Measurements from ENCODE around the gene SERPINB12. TPM values are rescaled to one million over a fixed set of nuclear protein-coding genes. Genes with fewer than 3 reads are reported as not detected.

The SERPINB12 gene
- total and polyA plus RNA-seq, 5 donors: not detected

DNA sequence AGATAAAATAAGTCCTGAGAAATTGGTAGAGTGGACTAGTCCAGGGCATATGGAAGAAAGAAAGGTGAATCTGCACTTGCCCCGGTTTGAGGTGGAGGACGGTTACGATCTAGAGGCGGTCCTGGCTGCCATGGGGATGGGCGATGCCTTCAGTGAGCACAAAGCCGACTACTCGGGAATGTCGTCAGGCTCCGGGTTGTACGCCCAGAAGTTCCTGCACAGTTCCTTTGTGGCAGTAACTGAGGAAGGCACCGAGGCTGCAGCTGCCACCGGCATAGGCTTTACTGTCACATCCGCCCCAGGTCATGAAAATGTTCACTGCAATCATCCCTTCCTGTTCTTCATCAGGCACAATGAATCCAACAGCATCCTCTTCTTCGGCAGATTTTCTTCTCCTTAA lies 54.8 kb downstream of the SERPINB12 start:
- WGBS: 75% methylated on average over 14 of the region's 14 CpGs
- DNase-seq: no peak
- intact Hi-C loops (cut with DNase I): no loop called here

DNA sequence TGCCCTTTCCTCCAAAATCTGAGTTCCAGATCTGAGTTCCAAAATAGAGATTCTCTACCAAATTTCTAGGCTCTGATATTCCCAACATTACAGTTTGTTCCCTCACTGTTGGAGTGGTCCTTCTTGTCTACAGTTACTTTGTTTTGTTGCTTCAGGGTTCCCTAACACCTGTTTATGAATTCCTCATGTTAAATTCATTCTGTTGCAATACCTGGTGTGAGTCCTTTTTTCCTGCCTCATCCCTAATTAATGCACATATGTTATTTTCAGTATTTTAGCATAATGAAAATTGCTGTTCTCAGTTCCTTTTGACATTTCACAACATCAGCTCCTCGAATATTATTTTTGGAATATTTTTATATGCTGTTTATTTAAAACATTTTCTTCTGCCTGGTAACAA lies 61.2 kb downstream of the SERPINB12 start:
- intact Hi-C loops (cut with DNase I): no loop called here
- no peaks in the 10 kb centered on the region for H3K4me1 ChIP-seq (ENCODE audit: control insufficient read depth, insufficient read depth, low read length)
- no peak overlapping the region for H3K27ac ChIP-seq (ENCODE audit: low read length)
- ATAC-seq: no peak
- no peak overlapping the region for H3K4me3 ChIP-seq (ENCODE audit: low read length)
- no peaks in the 10 kb centered on the region for H3K27me3 ChIP-seq (ENCODE audit: control insufficient read depth, insufficient read depth)
- H3K9me3 ChIP-seq (ENCODE audit: control insufficient read depth, low read length): no peaks in the 10 kb centered on the region
- 64% methylated on average over 1 of the region's 1 CpG for WGBS
- DNase-seq: no peak

More for the DNA sequence above, 54.8 kb downstream of the SERPINB12 start:
- Histone ChIP-seq H3K27ac (ENCODE audit: low read length) (no peak overlapping the region), H3K4me3 (ENCODE audit: low read length) (no peak overlapping the region), H3K4me1 (ENCODE audit: control insufficient read depth, insufficient read depth, low read length) (no peaks in the 10 kb centered on the region), H3K9me3 (ENCODE audit: control insufficient read depth, low read length) (no peaks in the 10 kb centered on the region), H3K27me3 (ENCODE audit: control insufficient read depth, insufficient read depth) (no peaks in the 10 kb centered on the region)
- no peak for ATAC-seq

DNA sequence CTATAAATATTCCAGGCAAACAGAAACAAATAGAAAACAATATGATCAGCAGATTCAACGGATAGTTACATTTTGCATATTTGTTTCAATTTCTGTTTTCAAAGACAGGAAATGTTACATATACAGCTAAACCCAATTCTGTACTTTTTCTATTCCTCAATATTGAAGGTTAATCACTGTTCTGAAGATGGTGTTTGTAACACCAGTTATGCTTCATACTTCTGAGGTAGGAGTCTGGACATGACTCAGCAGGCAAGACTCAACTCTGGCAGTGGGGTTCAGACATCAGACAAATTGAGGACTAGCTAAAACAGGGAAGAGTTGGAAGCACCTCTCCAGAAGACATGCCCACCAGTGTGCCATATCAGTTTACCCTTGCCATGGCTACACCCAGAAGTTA lies 61.6 kb downstream of the SERPINB12 start:
- Histone ChIP-seq H3K27me3 (ENCODE audit: control insufficient read depth, insufficient read depth) (no peaks in the 10 kb centered on the region), H3K27ac (ENCODE audit: low read length) (no peak overlapping the region), H3K4me1 (ENCODE audit: control insufficient read depth, insufficient read depth, low read length) (no peaks in the 10 kb centered on the region), H3K9me3 (ENCODE audit: control insufficient read depth, low read length) (no peaks in the 10 kb centered on the region), H3K4me3 (ENCODE audit: low read length) (no peak overlapping the region)
- intact Hi-C loops (cut with DNase I): no loop called here
- ATAC-seq (no peak), DNase-seq (no peak)
- WGBS: 0% methylated on average over 1 of the region's 1 CpG

DNA sequence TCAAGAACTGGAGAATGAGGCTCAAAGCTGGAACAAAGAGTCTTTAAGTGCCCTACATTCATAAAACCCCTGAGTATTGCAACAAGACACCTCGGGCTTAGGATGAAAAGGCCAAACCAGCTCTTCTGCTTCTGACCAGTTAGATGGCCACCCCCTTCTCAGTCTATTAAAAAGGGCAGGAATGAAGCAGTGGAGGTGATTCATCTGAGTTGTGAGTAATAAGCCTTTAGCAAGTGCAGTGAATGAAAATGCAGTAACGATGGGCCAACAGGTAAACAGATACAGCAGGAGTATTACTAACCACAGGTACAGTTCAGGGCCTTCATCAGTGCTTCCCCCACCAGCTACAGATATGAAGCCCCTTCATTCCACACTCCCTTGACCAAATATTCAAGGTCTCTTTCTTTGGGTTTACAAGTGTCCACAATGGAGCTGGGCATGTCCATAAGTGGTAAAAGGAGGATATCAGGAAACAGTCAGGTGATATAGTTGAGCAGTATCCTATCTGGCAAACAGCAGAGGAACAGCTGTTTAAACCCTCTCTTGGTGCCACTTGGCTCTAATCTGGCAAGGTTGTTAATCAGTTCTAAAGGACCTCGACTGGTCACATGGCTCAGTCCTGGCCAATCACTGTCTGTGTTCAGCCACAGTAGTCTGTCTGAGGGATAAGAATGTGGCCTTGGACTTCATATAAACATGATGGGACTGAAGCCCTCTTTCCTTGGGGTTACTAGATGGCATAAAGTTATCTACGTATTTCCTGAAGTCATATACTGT lies 62.8 kb downstream of the SERPINB12 start:
- intact Hi-C loops (cut with DNase I): no loop called here
- WGBS: 74% methylated on average over 4 of the region's 4 CpGs
- Histone ChIP-seq H3K27me3 (ENCODE audit: control insufficient read depth, insufficient read depth) (no peaks in the 10 kb centered on the region), H3K4me1 (ENCODE audit: control insufficient read depth, insufficient read depth, low read length) (no peaks in the 10 kb centered on the region), H3K4me3 (ENCODE audit: low read length) (no peak overlapping the region), H3K9me3 (ENCODE audit: control insufficient read depth, low read length) (no peaks in the 10 kb centered on the region), H3K27ac (ENCODE audit: low read length) (no peak overlapping the region)
- ATAC-seq (no peak), DNase-seq (no peak)

DNA sequence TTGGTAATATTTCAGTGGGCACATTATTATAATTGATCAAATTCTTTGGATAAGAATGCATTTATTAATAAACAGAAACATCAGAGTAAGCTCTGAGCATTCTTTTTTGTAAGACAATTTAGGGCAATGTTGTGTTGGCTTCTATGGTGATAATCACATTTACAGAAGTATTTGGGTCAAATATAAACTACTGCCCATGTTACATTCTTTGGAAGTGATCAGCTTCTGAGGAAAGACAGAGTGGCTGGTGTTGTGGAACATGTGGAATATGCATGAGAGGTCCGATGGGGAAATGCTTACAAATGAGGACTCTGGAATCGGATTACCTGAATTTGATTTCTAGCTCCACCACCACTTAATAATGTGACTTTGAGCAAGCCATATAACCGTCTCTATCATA lies 64.4 kb downstream of the SERPINB12 start:
- intact Hi-C loops (cut with DNase I): no loop called here
- no peak for DNase-seq
- Histone ChIP-seq H3K4me1 (ENCODE audit: control insufficient read depth, insufficient read depth, low read length) (no peaks in the 10 kb centered on the region), H3K27me3 (ENCODE audit: control insufficient read depth, insufficient read depth) (no peaks in the 10 kb centered on the region), H3K9me3 (ENCODE audit: control insufficient read depth, low read length) (no peaks in the 10 kb centered on the region), H3K4me3 (ENCODE audit: low read length) (no peak overlapping the region), H3K27ac (ENCODE audit: low read length) (no peak overlapping the region)
- WGBS: 79% methylated on average over 3 of the region's 3 CpGs
- ATAC-seq: no peak

- Histone ChIP-seq H3K27me3 (ENCODE audit: control insufficient read depth, insufficient read depth) (no peaks in the 10 kb centered on the region), H3K4me3 (ENCODE audit: low read length) (no peak overlapping the region), H3K9me3 (ENCODE audit: control insufficient read depth, low read length) (no peaks in the 10 kb centered on the region), H3K27ac (ENCODE audit: low read length) (no peak overlapping the region), H3K4me1 (ENCODE audit: control insufficient read depth, insufficient read depth, low read length) (no peaks in the 10 kb centered on the region)
- DNase-seq (no peak), ATAC-seq (no peak)
- intact Hi-C loops (cut with DNase I): loop anchor here in 1 of 4 donors (10.0 kb wide), 1 partner anchor 61 kb away; no protein-coding TSS in a partner anchor
- WGBS: 85% methylated on average over 4 of the region's 4 CpGs
These were observed 71.3 kb downstream of the SERPINB12 start for GRCh38 chr18:63613420-63613819.

DNA sequence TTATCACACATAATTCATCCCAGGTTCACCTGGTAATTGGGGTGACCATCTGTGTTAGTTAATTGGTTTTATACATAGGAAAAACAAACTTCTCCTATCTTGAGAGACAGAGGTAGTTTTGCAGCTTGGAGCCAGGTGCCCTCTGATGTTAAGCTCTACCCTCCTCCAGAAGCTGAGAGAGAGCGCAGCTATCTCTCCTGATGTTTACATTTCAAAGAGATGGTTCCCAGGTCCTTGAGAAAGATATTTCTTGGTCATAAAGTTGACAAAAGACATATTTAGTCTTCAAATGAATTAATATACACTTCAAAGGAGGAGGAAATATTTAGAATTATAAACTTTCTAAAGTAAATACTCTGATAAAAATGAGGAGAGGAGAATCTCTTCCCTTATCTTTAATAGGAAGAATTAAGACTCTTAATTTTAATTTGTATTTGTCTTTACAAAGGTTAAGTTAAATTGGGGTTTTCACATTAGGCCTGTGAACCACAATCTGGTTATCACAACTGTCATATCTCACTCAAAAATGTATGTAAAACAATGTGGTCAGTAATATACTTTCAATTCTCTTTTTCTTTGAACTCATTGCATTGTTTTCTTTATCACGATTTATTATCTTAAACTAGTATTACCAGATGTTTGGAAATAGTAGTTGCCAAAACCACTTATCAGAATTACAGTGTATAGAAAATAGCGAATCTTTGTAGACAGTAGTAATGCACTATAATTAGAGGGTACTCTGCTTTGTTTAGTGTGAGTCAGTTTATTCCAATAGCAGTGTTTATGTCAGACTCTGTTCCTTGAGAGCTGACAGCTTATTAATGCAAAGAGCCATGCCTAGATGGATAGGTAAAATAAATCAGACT lies 75.1 kb downstream of the SERPINB12 start:
- no peaks in the 10 kb centered on the region for H3K4me1 ChIP-seq (ENCODE audit: control insufficient read depth, insufficient read depth, low read length)
- H3K27me3 ChIP-seq (ENCODE audit: control insufficient read depth, insufficient read depth): no peaks in the 10 kb centered on the region
- ATAC-seq (no peak), DNase-seq (no peak)
- no peak overlapping the region for H3K27ac ChIP-seq (ENCODE audit: low read length)
- 26% methylated on average over 3 of the region's 3 CpGs for WGBS
- no peak overlapping the region for H3K4me3 ChIP-seq (ENCODE audit: low read length)
- intact Hi-C loops (cut with DNase I): loop anchor here in 1 of 4 donors (10.0 kb wide), 1 partner anchor 58 kb away; no protein-coding TSS in a partner anchor
- H3K9me3 ChIP-seq (ENCODE audit: control insufficient read depth, low read length): no peaks in the 10 kb centered on the region

DNA sequence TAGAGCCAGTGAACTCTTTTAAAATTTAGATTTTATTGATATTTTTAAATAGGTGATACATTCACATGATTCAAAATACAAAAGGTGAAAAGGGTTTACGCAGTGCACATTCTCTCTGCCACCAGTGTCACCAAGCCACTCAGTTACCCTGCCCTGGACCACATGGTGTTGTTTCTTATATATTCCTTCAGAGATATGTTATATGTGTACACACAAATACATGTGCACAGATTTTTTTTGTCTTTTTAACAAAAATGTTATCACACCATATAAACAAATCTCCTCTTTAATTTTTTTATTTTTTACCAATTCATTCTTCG lies 75.7 kb downstream of the SERPINB12 start:
- no peaks in the 10 kb centered on the region for H3K9me3 ChIP-seq (ENCODE audit: control insufficient read depth, low read length)
- no peak for ATAC-seq
- WGBS: 92% methylated on average over 2 of the region's 2 CpGs
- no peaks in the 10 kb centered on the region for H3K4me1 ChIP-seq (ENCODE audit: control insufficient read depth, insufficient read depth, low read length)
- no peak overlapping the region for H3K4me3 ChIP-seq (ENCODE audit: low read length)
- DNase-seq: no peak
- H3K27me3 ChIP-seq (ENCODE audit: control insufficient read depth, insufficient read depth): no peaks in the 10 kb centered on the region
- intact Hi-C loops (cut with DNase I): loop anchor here in 1 of 4 donors (10.0 kb wide), 1 partner anchor 57 kb away; no protein-coding TSS in a partner anchor
- H3K27ac ChIP-seq (ENCODE audit: low read length): no peak overlapping the region

Other genes with a start within 250 kb of the SERPINB12 start
- 1 to 10 TPM; 3.5 to 7.7 (median 4.3) TPM for gene BCL2, start 222.6 kb upstream of the SERPINB12 start, total RNA-seq
- gene BCL2, start 222.6 kb upstream of the SERPINB12 start, polyA plus RNA-seq: 2.7 TPM
- 10 to 100 TPM; 46.9 to 49.9 (median 49.0) TPM for gene KDSR, start 175.2 kb upstream of the SERPINB12 start, total RNA-seq
- gene KDSR, start 175.2 kb upstream of the SERPINB12 start, polyA plus RNA-seq: 21.8 TPM
- gene VPS4B, start 119.9 kb upstream of the SERPINB12 start, total RNA-seq: 10 to 100 TPM; 21.4 to 28.8 (median 27.5) TPM
- gene VPS4B, start 119.9 kb upstream of the SERPINB12 start, polyA plus RNA-seq: 8.0 TPM
- not detected for gene SERPINB5, start 65.4 kb upstream of the SERPINB12 start, total RNA-seq
- not detected for gene SERPINB5, start 65.4 kb upstream of the SERPINB12 start, polyA plus RNA-seq
- not detected for gene SERPINB13, start 45.0 kb downstream of the SERPINB12 start, total RNA-seq
- not detected for gene SERPINB13, start 45.0 kb downstream of the SERPINB12 start, polyA plus RNA-seq
- not detected for gene SERPINB4, start 101.9 kb downstream of the SERPINB12 start, total RNA-seq
- not detected for gene SERPINB4, start 101.9 kb downstream of the SERPINB12 start, polyA plus RNA-seq
- gene SERPINB3, start 119.5 kb downstream of the SERPINB12 start, total RNA-seq: not detected
- gene SERPINB3, start 119.5 kb downstream of the SERPINB12 start, polyA plus RNA-seq: not detected
- gene SERPINB11, start 160.6 kb downstream of the SERPINB12 start, total RNA-seq: not detected
- not detected for gene SERPINB11, start 160.6 kb downstream of the SERPINB12 start, polyA plus RNA-seq
- not detected for gene SERPINB7, start 233.0 kb downstream of the SERPINB12 start, total RNA-seq
- gene SERPINB7, start 233.0 kb downstream of the SERPINB12 start, polyA plus RNA-seq: not detected